Stimulated activated CD8-positive, alpha-beta memory T cell treated with anti-CD3 and anti-CD28 coated beads, Interleukin-7, amount 100 ng/mL, for 1 hour (primary cell): Measurements from ENCODE around the gene SHISA9.

Source experiments
- DNase-seq, 2 donors: peaks; one replicate each; pipeline ENCODE4 v3.0.0-alpha.2; 2020; ENCODE audit warnings: low read depth in 2 of 2

Gene SHISA9

DNA sequence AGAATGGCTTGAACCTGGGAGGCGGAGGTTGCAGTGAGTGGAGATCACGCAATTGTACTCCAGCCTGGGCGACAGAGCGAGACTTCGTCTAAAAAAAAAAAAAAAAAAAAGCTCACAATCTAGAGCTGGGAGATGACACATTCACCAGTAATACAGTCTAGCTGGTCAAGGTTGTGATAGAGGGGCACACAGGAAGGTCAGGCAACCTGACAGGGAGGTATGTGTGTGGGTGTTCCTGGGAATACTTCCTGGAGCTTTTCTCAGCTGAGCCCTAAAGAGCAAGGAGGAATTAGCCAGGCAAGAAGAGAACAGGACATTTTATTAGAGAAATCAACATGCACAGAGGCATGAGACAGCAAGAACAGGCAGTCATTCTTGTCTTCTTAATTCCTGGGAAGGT, 216.7 kb downstream of the SHISA9 start:
- DNase-seq = no peak

DNA sequence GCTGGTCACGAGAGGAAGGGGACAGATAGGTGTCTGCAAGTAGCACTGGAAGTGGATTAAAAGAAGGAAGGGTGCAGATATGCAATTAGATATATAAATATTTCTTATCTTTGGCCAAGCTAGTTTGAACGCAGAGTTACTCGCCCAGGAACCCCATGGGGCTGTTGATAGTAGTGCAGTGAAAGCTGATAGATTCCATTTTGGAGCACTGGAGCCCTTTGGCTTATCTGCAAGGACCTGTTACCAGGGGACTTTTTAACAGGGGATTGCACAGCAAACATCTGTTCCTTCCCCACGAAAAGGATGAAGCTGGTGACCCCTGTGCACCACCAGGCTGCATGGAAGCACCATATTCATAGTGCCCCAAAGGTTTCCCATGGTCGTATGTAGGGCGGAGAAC, 218.7 kb downstream of the SHISA9 start:
- DNase-seq = no peak

DNA sequence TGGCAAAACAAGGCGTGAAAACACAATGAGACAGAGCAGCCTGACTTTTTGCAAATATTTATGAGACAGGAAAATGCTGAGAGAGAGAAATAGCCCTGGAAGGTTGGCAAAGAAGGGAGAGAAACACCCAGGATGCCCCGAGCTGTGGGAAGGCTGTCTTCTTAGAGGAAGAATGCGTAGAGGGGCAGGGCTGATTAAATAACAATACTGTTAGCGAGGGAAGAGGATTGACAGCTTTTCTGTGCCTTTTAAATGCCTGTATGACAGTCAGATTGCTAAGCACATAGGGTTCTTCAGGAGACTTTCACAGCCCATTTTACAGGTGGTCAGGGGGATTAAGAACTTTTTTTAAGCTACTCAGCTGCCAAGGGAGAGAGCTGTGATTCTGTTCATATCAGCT, 219.2 kb downstream of the SHISA9 start:
- DNase-seq = no peak

DNA sequence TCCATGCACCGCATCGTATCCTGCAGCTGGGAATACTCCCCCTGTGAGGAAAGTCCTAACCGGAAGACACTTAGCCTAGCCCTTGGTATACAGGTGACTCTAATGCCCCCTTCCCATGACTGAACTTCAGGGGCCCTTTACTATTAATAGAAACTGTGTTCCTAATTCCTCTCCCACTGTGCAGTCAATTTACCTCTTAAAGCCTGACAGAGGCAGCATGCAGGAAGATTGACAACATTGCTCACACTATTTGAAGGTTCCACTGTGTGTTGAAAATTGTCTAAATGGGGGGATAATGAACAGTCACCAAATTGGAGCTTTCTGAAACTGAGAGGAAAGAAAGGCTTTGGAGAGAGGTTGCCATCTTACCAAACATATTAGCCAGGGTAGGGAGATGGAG, 222.6 kb downstream of the SHISA9 start:
- DNase-seq = no peak

DNA sequence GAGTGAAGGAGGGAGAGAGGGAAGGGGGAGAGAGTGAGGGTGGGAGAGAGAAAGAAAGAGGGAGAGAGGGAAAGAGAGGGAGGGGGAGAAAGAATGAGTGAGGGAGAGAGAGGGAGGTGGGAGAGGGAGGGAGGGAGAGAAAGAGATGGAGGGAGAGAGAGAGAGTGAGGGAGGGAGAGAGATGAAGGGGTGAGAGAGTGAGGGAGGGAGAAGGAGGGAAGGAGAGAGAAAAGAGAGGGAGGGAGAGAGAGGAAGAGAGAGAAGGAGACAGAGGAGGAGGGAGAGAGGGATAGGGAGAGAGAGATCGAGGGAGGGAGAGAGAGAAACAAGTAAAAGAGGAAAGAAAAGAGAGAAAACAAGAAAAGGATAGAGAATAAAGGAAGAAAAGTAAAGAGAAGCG, 225.7 kb downstream of the SHISA9 start:
- no peak for DNase-seq

DNA sequence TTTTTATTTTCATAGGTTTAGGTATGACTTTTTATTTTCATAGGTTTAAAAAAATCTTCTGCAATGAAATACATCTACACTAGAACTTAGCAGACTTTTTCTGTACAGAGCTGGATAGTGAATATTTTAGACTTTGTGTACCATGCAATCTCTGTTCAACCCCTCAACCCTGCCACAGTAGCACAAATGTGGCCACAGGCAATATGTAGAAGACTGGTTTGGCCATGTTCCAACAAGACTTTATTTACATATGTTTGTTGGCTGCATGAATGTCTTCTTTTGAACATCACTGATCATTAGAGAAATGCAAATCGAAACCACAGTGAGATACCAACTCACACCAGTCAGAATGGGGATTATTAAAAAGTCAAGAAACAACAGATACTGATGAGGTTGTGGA, 229.2 kb downstream of the SHISA9 start:
- DNase-seq = no peak

DNA sequence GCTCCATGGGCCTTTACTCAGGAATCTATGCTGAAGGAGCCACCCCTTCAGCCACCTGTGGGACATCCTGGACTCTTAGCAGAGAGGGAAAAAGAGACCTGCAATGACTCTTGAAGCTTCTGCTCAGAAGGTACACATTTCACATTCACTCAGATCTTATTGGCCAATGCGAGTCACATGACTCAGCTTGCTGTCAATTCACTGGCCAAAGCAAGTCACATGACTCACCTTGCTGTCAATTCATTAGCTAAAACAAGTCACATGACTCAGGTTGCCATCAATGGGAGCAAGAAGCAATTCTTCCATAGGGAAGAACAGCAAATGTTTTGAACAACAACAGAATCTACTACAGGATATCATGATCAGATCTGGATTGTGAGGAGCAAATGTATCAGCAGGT, 233.4 kb downstream of the SHISA9 start:
- no peak for DNase-seq

DNA sequence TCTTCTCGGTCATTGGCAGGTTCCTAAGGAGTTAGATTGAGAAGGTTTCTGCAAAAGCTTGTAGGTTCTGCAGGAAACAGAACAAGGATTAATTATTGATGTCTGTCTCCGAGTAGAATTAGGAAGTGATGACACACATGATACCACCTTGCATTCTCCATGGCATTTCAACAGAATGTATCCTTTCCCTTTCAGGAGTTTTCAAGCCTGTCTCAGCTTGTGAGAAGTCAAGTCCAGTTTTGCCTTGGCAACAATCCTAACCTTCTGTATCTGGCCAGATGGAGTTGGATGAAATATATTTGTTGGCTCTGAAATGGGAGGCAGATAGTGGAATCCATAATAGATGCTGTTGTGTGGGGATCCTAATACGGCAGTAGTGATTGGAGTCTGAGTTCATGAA, 235.5 kb downstream of the SHISA9 start:
- DNase-seq = no peak

DNA sequence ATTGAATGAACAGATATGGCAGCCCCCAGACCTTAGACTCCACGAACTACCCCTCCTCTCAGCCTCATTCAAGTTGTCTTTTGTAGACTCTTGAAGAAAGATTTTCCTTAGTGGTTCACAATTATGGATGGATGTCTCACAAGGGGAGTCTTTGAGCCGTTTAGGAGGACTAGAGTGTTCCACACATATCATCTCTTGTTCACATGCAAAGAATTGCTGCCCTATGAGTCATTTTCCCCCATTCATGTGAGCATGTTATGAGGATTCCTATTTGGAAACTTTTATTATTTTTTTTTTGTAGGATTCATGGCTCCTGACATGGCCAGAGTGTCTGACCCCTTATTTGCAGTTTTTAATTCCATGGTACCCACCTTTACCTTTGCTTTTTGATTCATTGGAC, 237.1 kb downstream of the SHISA9 start:
- no peak for DNase-seq

DNA sequence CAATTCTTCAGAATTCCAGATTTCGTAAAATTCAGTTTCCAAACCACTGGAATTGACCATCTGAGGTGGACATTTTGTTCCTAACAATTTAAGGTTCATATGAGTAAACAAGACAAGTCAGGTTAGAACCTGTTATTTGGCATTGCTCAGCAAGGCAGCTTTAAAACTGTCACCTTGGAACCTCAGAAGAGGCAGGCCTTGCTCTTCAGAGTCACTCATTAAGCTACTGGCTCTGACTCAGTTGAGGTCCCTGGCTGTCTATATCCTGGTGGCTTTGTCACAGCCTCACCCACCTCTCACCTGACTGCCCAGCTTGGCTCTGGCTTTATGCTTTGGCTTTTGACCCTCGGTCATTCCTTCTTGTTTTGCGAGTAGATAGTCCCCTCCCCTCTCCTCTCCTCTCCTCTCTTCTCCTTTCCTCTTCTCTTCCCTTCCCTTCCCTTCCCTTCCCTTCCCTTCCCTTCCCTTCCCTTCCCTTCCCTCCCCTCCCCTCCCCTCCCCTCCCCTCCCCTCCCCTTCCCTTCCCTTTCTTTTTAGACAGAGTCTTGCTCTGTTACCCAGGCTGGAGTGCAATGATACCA, 238.4 kb downstream of the SHISA9 start:
- no peak for DNase-seq

DNA sequence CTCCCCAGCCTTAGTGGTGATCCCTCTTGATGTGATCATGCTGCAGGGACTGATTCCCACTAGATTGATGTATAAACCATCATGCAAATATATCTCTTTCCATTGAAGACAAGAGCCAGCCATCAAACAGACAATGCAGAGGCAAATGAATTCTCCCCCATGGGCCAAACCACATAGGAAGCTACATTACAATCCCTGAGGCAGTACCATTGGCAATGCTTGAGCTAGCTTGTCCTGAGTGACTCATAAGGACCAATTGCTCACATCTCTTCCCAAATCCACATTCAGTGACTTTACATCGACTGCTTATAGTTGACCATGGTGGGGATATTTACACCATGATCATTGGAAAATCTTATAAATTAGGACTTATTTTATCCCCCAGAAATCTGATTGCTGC, 242.2 kb downstream of the SHISA9 start:
- no peak for DNase-seq

DNA sequence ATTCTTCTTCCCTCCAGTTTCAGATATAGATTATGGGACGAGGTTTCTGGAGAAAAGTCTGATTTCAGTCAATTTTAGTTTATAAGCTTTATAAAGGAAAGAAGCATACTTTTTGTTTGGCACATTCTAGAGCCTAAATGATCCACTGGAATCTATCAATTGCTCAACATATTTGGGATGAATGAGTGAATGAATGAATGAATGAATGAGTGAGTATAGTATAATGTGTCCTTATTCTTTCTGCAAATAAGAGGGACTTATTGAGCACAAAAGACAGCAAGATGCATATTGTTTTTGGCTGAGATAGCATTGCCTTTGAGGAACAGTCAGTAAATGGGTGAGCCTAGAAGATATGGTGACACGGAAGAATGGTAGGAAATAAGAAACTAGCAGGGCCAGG, 245.4 kb downstream of the SHISA9 start:
- DNase-seq = no peak

DNA sequence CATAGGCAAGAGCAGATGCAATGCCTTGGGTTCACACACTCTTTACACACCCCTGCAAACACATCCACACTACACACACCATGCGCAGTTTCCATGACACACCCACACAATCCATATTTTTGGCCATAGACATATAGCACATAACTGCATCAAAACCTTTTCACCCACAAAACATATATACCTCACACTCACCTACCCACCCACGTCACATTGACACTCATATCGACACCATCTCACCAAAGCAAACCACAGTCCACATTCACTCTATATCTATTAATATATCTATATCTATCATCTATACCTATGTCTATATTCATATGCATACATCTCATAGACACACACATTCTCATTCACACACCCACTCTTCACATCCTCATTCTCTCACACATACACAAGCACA, 246.9 kb downstream of the SHISA9 start:
- DNase-seq = no peak

DNA sequence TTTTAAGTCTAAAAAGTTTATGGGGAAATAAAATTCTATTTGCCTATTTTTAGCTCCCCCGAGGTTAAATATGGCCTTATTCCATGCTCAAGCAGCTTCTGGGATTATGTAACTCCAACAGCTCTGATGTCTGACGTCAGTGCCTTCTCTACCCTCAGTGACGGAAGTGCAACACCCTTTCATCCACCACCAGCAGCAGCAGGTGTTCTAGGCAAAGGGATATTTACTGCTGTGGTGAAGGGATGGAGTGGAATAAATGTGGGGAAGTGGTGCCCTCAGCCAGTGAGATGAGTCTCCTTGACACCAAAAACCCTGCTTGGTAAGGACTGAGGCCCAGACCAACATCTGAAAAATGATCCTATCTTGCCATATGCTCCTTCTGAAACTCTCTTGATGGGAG, 247.4 kb downstream of the SHISA9 start:
- DNase-seq = no peak

DNA sequence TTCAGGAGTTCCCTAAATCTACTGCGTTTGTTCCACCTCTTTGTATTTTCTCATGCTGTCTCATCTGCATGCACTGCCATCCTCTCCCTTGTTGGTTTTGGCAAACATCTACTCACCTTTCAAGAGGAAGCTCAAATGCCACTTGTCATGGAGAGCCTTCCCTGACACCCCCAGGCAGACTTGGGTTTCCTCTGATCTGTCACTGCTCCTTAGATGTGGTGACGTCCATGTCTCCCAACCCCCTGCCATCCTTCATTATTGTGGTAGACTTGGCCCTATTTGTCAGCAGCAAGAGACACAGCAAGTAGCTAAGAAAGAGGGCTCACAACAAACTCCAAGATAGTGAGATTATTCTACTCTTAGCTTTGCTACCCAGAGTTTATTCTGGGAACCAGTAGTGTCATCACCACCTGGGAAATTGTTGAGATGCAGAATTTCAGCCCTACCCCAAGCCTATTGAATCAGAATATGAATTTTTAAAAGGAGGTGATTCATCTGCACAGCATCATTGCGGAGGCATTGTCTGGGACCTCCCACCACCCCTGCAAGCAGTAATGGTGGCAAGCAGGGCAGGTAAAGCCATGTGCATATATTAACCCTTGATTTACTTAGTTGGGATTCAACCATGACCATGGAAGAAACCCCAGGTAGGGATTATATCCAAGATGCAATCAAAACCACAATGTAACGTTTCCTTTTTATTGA, 248.9 kb downstream of the SHISA9 start:
- DNase-seq = no peak

DNA sequence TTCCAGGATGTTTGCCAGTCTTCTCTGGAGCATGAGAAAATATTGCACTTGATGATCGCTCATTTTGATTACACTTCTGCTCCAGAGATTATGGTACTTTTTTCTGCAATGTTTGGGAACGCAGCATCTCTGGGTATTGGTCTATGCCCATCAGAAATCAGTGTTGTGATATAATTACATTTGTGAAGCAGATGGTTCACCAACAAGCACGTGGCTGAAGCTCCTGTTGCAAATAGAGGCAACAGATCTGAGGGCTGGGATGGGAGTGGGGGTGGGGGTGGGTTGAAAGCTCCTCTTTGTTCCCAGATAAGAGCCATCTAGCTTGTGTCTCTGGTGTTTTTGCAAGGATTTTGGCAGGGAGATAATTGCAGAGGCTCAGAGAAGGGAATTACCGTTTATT, 252.3 kb downstream of the SHISA9 start:
- DNase-seq = no peak

DNA sequence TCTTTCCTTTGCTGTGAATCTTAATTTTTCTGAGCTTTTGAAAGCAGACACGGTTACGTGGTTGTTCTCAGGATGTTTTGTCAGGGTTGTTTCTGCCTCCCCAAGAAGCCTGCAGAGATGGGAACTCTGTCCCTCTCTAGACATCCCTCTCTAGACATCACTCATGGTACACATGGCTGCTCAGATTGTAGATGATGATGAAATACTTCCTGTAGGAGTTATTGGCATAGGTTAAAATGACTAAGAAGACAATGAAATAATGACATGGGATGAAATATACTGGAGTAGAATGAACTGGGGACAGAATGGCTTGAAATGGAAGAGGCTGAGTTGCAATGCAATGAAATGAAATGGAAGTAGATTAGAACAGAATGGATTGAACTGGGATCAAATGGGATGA, 253.4 kb downstream of the SHISA9 start:
- no peak for DNase-seq

DNA sequence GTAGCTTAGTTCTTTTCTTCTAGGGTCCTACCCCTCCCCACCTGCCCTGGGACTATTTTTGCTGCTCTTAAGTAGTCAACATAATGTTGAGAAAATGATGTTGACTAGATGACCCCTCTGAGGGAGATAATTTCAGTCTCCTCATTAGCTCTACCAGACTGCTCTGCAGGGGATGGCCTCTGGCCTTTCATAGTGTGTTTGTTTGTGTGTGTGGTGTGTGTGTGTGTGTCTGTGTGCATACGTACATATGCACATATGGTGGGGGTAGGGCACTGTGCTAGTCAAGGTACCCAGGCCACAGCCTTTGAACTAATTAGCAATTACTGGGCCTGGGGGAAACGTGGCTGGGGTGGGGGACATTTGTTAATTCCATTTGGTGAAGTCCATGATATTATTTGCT, 254.0 kb downstream of the SHISA9 start:
- DNase-seq = no peak

DNA sequence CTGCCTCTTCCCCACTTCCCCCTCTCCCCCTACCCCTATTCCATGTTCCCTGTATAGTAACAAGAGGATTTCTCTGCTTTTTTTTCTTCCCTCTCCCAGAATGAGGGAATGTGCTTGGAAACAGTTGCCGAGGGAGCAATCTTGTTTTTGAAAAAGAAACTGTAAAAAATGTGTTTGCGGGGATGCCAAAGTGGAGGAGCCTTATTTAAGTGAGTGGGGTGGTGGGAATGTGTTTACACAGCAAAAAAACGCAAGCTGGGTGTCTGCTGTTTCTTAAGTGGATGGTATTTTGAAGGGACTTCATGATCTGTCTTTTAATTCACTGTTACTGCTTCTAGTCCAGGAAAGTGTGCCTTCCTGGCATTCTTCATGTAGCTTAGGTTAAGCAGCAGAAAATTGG, 254.4 kb downstream of the SHISA9 start:
- DNase-seq = no peak

DNA sequence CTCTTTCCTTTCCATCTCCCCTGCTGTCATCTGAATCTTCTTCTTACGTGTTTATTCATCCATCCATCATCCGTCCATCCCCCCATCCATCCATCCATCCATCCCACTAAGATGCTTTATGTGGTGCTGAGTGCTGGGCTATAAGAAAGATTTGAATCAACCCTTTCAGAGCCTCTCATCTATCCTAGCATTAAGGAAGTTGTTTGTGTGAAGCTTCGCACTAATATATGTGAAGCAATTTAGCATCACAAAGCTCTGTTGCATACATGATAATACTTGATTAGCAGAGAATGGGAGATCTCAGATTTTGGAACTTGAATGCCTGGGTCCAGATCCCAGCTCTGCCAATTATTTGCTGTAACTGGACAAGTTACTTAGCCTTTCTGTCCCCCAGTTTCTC, 255.7 kb downstream of the SHISA9 start:
- DNase-seq = no peak

DNA sequence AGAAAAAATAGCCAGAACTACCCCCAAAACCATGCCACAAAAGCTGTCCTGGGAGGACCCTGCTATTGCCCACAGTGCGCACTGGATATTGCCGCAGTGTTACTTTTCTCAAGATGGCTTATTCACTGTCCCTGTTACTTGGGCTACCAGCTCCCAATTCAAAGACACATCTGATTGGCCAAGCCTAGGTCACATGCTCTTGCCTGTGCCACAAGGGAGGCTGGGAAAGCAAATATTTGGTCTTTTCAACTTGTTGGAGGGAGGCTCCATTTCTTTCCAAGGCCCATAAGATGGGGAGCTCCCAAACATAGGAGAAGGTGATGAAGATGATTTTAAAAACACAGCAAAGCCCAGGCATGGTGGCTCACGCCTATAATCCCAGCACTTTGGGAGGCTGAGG, 257.0 kb downstream of the SHISA9 start:
- no peak for DNase-seq

DNA sequence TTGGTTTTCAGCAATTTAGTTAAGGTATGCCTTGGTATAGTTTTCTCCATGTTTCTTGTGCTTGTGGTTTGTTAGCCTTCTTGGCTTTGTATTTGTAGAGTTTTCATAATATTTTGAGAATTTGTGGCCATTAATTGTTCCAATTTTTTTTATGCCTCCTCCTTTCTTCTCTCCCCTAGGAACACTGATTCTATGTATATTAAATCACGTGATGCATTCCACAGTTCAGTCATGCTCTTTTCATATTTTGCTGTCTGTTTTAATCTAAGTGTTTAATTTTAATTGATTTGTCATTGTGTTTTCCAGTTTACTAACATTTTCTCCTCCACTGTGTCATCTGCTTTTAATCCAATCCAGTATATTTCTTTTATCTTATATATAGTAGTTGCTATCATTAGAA, 263.6 kb downstream of the SHISA9 start:
- no peak for DNase-seq

DNA sequence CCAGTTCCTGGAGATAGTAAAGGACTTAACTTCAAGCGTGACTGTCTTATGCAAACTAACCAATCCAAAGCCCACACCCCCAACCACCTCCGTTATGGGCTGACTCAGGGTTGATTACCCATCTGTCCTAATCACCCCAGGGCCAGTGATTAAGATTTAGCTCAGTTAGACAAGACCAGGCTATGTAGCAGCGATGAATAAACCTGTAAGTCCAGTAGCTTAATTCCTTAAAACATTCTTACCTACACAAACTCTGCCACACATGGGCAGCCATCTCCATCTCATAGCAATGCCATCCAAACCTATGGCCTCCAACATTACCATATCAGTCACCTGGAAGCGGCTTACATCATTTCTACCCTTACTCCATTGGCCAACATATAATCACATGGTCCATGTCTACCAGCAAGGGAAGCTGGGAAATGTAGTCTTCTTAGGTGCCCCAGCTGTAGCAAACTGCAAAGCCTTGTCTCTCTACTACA, 266.7 kb downstream of the SHISA9 start:
- DNase-seq = no peak

DNA sequence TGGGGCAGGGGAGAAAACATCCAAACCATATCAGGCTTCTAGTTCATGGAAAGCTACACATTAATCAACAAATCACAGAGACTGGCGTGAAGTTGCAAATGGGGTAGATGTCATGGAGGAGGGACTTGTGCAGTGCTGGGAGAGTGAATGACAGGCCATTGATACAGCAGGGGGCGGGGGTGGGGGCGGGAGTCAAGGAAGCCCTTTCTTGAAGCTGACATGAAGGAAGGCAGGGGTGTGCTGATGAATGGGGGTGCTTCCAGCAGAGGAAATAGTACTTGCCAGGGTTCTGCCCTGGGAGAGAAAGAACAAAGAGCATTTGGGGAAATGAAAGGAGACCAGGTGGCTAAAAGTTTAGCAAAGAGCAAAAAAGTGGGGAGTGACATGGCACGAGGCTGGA, 269.9 kb downstream of the SHISA9 start:
- DNase-seq = no peak
